Mononuclear cell (primary cell): ENCODE results near the gene ITGA7. TPM values are rescaled to one million over a fixed set of nuclear protein-coding genes. Genes with fewer than 3 reads are reported as not detected.

Source experiments
- H3K27me3 ChIP-seq: 2 replicates; pipeline ENCODE4 v1.6.0; 2011; ENCODE audit warnings: low read length, control low read depth; ENCODE audit not compliant: insufficient read depth
- H3K4me1 ChIP-seq: 2 replicates; pipeline ENCODE4 v1.5.1; 2011; ENCODE audit warnings: mild to moderate bottlenecking, low read length, control low read depth; ENCODE audit not compliant: insufficient read depth
- H3K4me3 ChIP-seq: 2 replicates; pipeline ENCODE4 v1.5.1; 2011; ENCODE audit warnings: mild to moderate bottlenecking, low read length, moderate library complexity
- H3K9me3 ChIP-seq: 2 replicates; pipeline ENCODE4 v1.5.1; 2011; ENCODE audit warnings: low read depth, mild to moderate bottlenecking, control low read depth, low read length
- total RNA-seq: library from RNA; depleted of rRNA; stranded (reverse); fragments of >200 nt; gene quantifications from one replicate; pipeline ENCODE4 v1.2.3, GENCODE V29; 2012

Gene ITGA7, protein sequence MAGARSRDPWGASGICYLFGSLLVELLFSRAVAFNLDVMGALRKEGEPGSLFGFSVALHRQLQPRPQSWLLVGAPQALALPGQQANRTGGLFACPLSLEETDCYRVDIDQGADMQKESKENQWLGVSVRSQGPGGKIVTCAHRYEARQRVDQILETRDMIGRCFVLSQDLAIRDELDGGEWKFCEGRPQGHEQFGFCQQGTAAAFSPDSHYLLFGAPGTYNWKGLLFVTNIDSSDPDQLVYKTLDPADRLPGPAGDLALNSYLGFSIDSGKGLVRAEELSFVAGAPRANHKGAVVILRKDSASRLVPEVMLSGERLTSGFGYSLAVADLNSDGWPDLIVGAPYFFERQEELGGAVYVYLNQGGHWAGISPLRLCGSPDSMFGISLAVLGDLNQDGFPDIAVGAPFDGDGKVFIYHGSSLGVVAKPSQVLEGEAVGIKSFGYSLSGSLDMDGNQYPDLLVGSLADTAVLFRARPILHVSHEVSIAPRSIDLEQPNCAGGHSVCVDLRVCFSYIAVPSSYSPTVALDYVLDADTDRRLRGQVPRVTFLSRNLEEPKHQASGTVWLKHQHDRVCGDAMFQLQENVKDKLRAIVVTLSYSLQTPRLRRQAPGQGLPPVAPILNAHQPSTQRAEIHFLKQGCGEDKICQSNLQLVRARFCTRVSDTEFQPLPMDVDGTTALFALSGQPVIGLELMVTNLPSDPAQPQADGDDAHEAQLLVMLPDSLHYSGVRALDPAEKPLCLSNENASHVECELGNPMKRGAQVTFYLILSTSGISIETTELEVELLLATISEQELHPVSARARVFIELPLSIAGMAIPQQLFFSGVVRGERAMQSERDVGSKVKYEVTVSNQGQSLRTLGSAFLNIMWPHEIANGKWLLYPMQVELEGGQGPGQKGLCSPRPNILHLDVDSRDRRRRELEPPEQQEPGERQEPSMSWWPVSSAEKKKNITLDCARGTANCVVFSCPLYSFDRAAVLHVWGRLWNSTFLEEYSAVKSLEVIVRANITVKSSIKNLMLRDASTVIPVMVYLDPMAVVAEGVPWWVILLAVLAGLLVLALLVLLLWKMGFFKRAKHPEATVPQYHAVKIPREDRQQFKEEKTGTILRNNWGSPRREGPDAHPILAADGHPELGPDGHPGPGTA
- 2.0 TPM for total RNA-seq

GRCh38 chr12:55707841-55708694 is at the start of gene ITGA7:
Gene ITGA7 (minus strand): TSS chr12:55707904. CDS start chr12:55707682, 222 bp downstream.
- Histone ChIP-seq H3K4me1 (peaks cover 29% of the 10 kb centered on the region), H3K9me3 (no peaks in the 10 kb centered on the region), H3K4me3 (peak within 1 kb of the TSS; percentile 24), H3K27me3 (peaks cover 14% of the 10 kb centered on the region)

DNA sequence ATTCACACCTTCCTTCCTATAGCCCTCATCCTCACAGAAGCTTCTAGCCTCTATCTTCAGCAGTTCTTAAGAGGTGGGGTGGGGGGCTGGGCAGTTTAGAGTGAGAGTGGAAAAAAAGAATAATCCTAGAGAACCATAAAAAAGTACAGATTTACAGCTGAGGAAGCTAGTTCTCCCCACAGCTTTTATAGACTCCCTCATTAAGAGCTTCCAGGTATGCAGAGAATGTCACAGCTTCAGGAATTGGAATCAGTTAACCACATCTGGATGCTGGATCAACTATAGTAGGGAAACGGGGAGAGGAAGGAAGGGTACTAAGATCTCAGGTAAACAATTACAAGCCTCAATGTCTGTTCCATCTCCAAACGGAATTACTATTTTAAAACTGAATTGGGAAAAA is 47.5 kb upstream of the ITGA7 start:
- no peak overlapping the region for H3K4me3 ChIP-seq
- H3K9me3 ChIP-seq = no peaks in the 10 kb centered on the region
- no peaks in the 10 kb centered on the region for H3K4me1 ChIP-seq
- H3K27me3 ChIP-seq = no peaks in the 10 kb centered on the region

- peaks cover 5% of the 10 kb centered on the region for H3K27me3 ChIP-seq
- H3K9me3 ChIP-seq = no peaks in the 10 kb centered on the region
- peaks cover 19% of the 10 kb centered on the region for H3K4me1 ChIP-seq
- H3K4me3 ChIP-seq = no peak overlapping the region
These were observed 40.7 kb upstream of the ITGA7 start for GRCh38 chr12:55748230-55748993.

DNA sequence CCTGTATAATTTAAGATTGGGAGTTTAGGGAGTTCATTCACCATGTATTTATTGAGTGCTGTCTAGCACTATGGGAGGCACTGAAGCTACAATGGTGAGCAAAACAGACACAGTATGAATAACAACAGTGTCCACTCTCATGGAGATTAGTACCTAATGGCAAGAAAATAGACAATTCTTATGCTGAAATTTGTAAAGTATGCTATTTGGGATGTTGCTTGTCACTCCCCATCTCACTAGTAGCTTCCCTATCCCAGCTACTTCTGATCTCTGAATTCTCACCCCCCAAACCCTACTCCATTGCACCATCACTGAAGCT is 39.2 kb upstream of the ITGA7 start:
- H3K9me3 ChIP-seq = no peaks in the 10 kb centered on the region
- peaks cover 23% of the 10 kb centered on the region for H3K4me1 ChIP-seq
- no peak overlapping the region for H3K4me3 ChIP-seq
- H3K27me3 ChIP-seq = peaks cover 6% of the 10 kb centered on the region

DNA sequence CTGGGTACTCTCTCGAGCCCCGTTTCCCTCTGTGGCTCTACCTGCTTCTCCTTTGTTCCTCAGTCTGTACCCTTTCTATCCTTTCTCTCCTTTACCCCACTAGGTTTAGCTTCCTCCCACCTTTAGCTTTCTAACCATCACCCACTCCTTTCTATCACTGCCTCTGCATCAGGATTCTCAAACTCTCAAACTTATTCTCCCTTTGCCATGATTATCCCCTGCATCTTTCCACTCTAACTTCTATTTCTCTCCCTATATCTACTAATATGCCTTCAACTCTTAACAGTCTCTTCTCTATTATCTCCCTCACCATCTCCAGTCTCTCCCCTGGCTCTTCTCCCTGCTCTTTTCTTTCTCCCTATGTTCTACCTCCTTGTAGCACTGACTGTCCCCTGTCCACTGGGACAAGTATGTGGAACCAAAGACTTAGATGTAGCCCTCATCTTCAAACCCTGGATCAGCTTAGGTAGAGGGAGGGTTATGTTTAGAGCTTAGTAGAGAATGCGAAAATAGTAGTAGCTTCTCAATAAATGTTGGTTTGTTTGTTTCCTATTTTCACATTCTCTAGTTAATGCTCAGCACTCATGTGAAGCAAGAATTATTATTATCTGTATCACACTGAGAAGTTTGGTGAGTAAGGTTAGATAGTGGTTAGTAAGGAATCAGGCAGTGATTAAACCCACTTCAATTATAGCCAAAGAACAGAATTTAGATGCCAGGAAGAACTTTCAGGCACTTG is 38.6 kb upstream of the ITGA7 start:
- no peaks in the 10 kb centered on the region for H3K9me3 ChIP-seq
- no peak overlapping the region for H3K4me3 ChIP-seq
- H3K27me3 ChIP-seq = peaks cover 8% of the 10 kb centered on the region
- peaks cover 23% of the 10 kb centered on the region for H3K4me1 ChIP-seq

DNA sequence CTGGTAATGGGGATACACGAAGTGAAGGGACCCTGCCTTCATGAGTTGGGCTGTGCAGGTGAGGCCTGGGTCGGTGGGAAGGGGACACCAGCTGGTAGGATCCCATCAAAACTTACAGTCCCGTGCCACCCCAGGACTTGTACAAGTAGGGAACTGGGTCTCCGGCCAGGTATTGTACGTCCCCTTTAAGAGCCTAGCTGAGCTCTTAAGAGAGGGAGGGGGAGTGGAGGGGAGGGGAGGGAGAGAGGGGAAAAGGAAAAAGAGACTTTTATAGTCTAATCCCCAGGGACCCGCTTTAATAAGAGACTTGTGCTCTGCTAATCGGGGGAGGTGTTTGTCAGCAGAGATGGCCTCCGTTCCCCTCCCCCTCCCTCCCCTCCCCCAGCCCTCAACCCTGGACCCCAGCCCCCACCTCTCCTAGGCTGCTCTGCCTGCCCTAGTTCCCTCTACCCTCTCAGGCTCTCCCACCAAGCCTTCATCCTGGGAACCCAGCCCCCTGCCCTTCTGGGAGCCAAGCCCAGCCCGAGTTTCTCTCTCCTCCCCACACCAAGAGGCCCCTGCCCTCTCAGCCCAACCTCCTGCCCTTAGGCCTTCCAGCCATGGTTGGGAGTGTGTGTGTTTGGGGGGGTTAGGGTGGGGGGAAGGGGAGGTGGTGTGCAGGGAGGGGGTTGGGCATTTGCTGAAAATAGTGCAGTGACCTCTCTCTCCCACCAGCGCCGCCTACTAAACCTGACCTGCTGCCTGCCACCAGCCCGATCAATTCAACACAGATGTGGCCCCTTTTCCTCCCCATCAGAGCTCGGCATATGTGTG is 37.9 kb upstream of the ITGA7 start:
- H3K9me3 ChIP-seq = no peaks in the 10 kb centered on the region
- H3K4me3 ChIP-seq = no peak overlapping the region
- H3K4me1 ChIP-seq = peaks cover 23% of the 10 kb centered on the region

DNA sequence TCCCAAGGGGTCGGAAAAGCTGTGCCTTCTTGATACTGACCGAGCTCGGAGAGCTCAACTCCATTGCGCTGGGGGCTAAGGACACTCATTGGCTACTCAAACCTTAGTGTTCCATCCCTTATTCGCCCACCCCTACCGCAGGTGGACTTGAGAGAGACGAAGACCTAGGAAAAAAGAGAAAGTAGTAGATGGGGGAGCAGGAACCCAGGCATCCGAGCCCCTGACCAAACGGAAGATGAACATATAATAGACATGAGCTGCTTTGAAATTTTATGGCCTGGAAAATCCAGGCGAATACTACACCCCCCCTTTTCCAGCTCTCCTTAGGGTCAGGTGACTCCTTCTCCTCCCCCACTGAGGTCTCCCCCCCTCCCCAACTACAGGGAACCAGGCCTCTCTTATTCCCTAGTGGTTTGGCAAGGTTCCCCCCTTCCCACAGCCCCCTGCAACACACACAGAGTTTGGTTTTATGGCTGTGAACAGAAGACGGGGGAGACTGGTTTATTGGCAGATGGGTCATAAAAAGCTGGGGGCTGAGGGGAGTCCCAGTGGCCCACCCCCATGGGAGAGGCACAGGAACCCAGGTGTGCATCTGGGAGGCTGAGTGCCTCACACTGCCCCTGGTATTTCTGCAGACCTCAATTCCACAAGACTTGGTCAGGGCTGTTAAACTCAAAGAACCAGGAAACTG is 36.8 kb upstream of the ITGA7 start:
- peaks cover 8% of the 10 kb centered on the region for H3K27me3 ChIP-seq
- H3K4me1 ChIP-seq = peaks cover 23% of the 10 kb centered on the region
- H3K4me3 ChIP-seq = peak overlapping the region; percentile 43
- no peaks in the 10 kb centered on the region for H3K9me3 ChIP-seq

More for the DNA sequence above, 37.9 kb upstream of the ITGA7 start:
- peaks cover 8% of the 10 kb centered on the region for H3K27me3 ChIP-seq

GRCh38 chr12:55743406-55744339 is 36.0 kb upstream of the ITGA7 start:
- peak overlapping the region; percentile 43 for H3K4me3 ChIP-seq
- H3K4me1 ChIP-seq = peaks cover 23% of the 10 kb centered on the region
- peaks cover 8% of the 10 kb centered on the region for H3K27me3 ChIP-seq
- H3K9me3 ChIP-seq = no peaks in the 10 kb centered on the region

DNA sequence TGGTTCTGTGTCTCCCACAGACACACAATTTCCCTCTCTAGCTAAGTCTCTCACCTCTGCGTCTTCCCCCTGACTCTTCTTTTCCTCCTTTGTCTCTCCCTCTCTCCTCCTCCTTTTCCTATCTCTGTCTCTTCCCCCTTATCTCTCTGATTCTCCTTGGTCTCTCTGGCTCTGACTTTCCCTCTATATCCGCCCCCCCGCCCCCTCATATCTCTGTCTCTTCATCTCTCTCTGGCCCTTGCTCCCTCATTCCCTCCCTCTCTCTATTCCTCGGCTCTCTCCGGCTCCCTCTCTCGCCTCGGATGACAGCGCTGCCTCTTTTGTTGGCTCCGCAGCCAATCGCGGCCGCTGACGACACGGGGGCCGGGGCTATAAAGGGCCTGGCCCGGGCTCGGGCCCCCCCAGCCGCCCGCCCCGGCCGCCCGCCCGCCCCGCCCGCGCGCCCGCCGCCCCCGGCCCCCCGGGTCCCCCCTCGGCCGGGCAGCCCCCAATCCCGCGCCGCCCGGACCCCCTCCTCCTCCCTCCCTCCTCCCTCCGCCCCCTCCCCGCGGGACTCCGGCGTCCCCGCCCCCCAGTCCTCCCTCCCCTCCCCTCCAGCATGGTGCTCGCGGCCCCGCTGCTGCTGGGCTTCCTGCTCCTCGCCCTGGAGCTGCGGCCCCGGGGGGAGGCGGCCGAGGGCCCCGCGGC is 35.2 kb upstream of the ITGA7 start, which contains the start of gene GDF11:
Gene GDF11, plus strand, starts transcription at position 404 of the 687 bp plus-strand sequence. Its CDS starts 195 bp downstream, at position 599.
- peaks cover 8% of the 10 kb centered on the region for H3K27me3 ChIP-seq
- H3K4me3 ChIP-seq = peak within 1 kb of the TSS; percentile 43
- no peaks in the 10 kb centered on the region for H3K9me3 ChIP-seq
- peaks cover 30% of the 10 kb centered on the region for H3K4me1 ChIP-seq

- peaks cover 38% of the 10 kb centered on the region for H3K4me1 ChIP-seq
- H3K27me3 ChIP-seq = peaks cover 8% of the 10 kb centered on the region
- H3K9me3 ChIP-seq = no peaks in the 10 kb centered on the region
- H3K4me3 ChIP-seq = no peak overlapping the region
These were observed 34.4 kb upstream of the ITGA7 start for GRCh38 chr12:55741931-55742680.
